Liver (tissue), 3 donors: ENCODE measurements around the gene LDB2.

Experiments
- ATF3 ChIP-seq: IDR thresholded peaks from 2 replicates; pipeline ENCODE4 v1.6.1; 2016; ENCODE audit warnings: antibody characterized with exemption
- CTCF ChIP-seq: fragments of 150-350 bp; IDR thresholded peaks from 2 replicates; pipeline ENCODE4 v1.5.1; 2017; ENCODE audit warnings: improper control_type of control experiment, low read depth, low read length; ENCODE audit not compliant: missing input control
- EGR1 ChIP-seq, 2 donors: IDR thresholded peaks; 2 replicates each; pipeline ENCODE4 v1.6.1; 2016 to 2018; ENCODE audit warnings: antibody characterized with exemption in 2 of 2, low read depth in 2 of 2
- GABPA ChIP-seq, 2 donors: IDR thresholded peaks in 1 of 2; conservative IDR thresholded peaks in 1 of 2; 2 replicates each; pipeline ENCODE4 v1.6.1; 2016; ENCODE audit warnings: antibody characterized with exemption in 2 of 2, mild to moderate bottlenecking in 1 of 2, moderate library complexity in 1 of 2
- JUND ChIP-seq, 2 donors: IDR thresholded peaks; 2 replicates each; pipeline ENCODE4 v1.6.1; 2016; ENCODE audit warnings: antibody characterized with exemption in 2 of 2
- MAX ChIP-seq: IDR thresholded peaks from 2 replicates; pipeline ENCODE4 v1.6.1; 2016; ENCODE audit warnings: antibody characterized with exemption
- NR2F2 ChIP-seq: IDR thresholded peaks from 2 replicates; pipeline ENCODE4 v1.6.1; 2016; ENCODE audit warnings: antibody characterized with exemption
- RAD21 ChIP-seq, 2 donors: IDR thresholded peaks; 2 replicates each; pipeline ENCODE4 v1.6.1; 2016; ENCODE audit warnings: antibody characterized with exemption in 2 of 2, mild to moderate bottlenecking in 2 of 2
- REST ChIP-seq: IDR thresholded peaks from 2 replicates; pipeline ENCODE4 v1.6.1; 2016; ENCODE audit warnings: antibody characterized with exemption, mild to moderate bottlenecking
- RXRA ChIP-seq, 2 donors: IDR thresholded peaks; 2 replicates each; pipeline ENCODE4 v1.6.1; 2017 to 2018; ENCODE audit warnings: antibody characterized with exemption in 2 of 2, mild to moderate bottlenecking in 1 of 2
- SP1 ChIP-seq: IDR thresholded peaks from 2 replicates; pipeline ENCODE4 v1.6.1; 2018; ENCODE audit warnings: antibody characterized with exemption, mild to moderate bottlenecking
- TAF1 ChIP-seq: conservative IDR thresholded peaks from 2 replicates; pipeline ENCODE4 v1.6.1; 2016; ENCODE audit warnings: antibody characterized with exemption, mild to moderate bottlenecking
- YY1 ChIP-seq: IDR thresholded peaks from 2 replicates; pipeline ENCODE4 v1.6.1; 2016; ENCODE audit warnings: antibody characterized with exemption, mild to moderate bottlenecking
- ZBTB33 ChIP-seq: IDR thresholded peaks from 2 replicates; pipeline ENCODE4 v1.6.1; 2016; ENCODE audit warnings: antibody characterized with exemption
- donor health status: healthy.
- donor health status: healthy.

- no peak for TF ChIP-seq CTCF
- no peak for TF ChIP-seq MAX
- TF ChIP-seq TAF1, result no peak
- TF ChIP-seq REST, result no peak
- no peak for TF ChIP-seq YY1
- TF ChIP-seq GABPA (IDR thresholded peaks at IDR 0.05 in 1 of 2, conservative IDR thresholded peaks at IDR 0.05 in 1 of 2), result no peak
- no peak for TF ChIP-seq EGR1 (IDR thresholded peaks at IDR 0.05; ENCODE audit: low read depth in 2 of 2)
- TF ChIP-seq ATF3, result no peak
- no peak for TF ChIP-seq SP1
- no peak for TF ChIP-seq JUND (IDR thresholded peaks at IDR 0.05)
- peak; percentile 42 for TF ChIP-seq NR2F2
- TF ChIP-seq RXRA (IDR thresholded peaks at IDR 0.05), result no peak
- TF ChIP-seq RAD21 (IDR thresholded peaks at IDR 0.05), result no peak
- TF ChIP-seq ZBTB33, result no peak
Measured at GRCh38 chr4:16817286-16817685, 81.2 kb downstream of the LDB2 start.
